HEK293 (cell line): ENCODE results near the gene EML6.

Experiments
- HOXA7 ChIP-seq: sonication (generic); formaldehyde crosslinking; IDR thresholded peaks from 2 replicates; pipeline ENCODE4 v1.8.1; 2022; ENCODE audit warnings: missing genetic modification reagents, borderline replicate concordance
- TF ChIP-seq, protein P1 (sequence below): fragments of 450-650 bp; formaldehyde crosslinking; IDR thresholded peaks from 2 replicates; pipeline ENCODE4 v1.5.1; 2016; ENCODE audit warnings: missing biosample characterization, missing genetic modification characterization

DNA sequence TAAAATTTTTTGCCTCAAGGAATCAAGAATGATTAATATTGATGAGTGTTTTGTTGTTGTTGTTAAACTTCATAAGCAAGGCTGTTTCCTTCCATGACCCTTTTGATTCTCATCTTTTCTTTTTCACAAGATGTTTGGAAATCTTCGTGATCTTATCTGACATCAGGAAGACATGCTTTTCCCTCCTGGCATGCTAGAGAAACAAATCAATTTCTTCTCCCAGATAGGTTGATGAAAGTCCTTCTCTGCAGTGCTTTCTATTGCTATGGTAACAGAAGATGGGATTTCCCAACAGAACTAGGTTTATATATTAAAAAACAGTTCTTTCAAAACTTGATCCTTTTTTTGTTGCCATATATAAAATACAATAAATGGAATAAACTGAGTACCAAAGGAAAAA lies 85.2 kb downstream of the EML6 start:
- TF ChIP-seq, protein P1, sequence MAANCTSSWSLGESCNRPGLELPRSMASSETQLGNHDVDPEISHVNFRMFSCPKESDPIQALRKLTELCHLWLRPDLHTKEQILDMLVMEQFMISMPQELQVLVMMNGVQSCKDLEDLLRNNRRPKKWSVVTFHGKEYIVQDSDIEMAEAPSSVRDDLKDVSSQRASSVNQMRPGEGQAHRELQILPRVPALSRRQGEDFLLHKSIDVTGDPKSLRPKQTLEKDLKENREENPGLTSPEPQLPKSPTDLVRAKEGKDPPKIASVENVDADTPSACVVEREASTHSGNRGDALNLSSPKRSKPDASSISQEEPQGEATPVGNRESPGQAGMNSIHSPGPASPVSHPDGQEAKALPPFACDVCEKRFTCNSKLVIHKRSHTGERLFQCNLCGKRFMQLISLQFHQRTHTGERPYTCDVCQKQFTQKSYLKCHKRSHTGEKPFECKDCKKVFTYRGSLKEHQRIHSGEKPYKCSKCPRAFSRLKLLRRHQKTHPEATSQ (tag by site-specific recombination) = no peak
- TF ChIP-seq HOXA7 (CRISPR knock-in tag) = no peak
